Endometrial microvascular endothelial cells (primary cell): Measurements from ENCODE around the gene MOGAT1. TPM values are rescaled to one million over a fixed set of nuclear protein-coding genes. Genes with fewer than 3 reads are reported as not detected.
"Not testable (repeated sequence)": the region's sequence is repeated elsewhere in the genome, so short reads cannot be mapped to it uniquely, and the experiment has no call there.

ENCODE experiments used
- in situ Hi-C: cut with HindIII; loops from 2 replicates; pipeline ENCODE4 v1.10.0; 2017; ENCODE audit warnings: low sequenced_read_pairs, low pct_unique_long_range_greater_than_20kb; ENCODE audit errors: inconsistent ontology term
- total RNA-seq: library from RNA; depleted of rRNA; stranded (reverse); fragments of >200 nt; gene quantifications from one replicate; pipeline ENCODE4 v1.2.3, GENCODE V29; 2015; ENCODE audit errors: inconsistent ontology term

MOGAT1 gene
- total RNA-seq, 1 donor from 2014 or later: not detected

DNA sequence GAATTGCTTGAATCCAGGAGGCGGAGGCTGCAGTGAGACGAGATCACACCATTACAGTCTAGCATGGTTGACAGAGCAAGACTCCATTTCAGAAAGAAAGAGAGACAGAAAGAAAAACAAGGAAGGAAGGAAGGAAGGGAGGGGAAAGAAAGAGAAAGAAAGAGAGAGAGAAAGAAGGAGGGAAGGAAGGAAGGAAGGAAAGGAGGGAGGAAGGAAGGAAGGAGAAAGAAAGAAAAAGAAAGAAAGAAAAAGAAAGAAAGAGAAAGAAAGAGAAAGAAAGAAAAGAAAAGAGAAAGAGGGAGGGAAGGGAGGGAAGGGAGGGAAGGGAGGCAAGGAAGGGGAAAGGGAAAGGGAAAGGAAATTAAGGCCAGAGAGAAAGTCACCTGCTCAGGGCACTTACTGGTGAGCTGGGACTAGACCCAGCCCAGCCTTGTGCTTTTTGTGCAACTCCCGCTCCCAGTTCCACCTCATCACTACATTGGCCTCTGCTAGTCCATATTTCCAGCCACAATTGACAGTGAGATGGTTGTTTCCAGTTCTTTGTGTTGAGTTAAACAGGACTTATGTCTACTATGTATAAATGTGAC, 35.7 kb downstream of the MOGAT1 start:
- in situ Hi-C loops: no loop called here

DNA sequence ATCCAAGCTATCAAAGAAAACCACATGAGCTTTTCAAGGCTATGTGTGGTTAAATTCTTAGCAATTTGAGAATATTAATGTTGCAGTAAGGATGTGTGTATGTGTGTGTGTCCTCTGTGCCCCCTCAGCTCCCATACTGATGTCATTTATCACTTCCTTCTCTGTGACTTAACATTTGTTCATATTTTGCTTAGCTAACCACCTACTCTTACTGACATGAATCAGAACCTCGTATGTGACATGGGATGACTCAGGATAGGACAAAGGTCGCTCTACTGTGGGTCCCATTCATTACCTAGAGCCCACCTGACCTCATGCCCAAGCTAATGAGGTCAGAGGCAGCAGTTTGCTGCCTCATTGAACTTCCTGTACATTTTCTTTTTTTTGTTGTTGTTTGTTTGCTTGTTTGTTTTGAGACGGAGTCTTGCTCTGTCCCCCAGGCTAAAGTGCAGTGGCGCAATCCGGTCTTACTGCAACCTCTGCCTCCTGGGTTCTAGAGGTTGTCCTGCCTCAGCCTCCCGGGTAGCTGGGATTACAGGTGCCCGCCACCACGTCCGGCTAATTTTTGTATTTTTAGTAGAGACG, 36.3 kb downstream of the MOGAT1 start:
- in situ Hi-C loops: no loop called here

DNA sequence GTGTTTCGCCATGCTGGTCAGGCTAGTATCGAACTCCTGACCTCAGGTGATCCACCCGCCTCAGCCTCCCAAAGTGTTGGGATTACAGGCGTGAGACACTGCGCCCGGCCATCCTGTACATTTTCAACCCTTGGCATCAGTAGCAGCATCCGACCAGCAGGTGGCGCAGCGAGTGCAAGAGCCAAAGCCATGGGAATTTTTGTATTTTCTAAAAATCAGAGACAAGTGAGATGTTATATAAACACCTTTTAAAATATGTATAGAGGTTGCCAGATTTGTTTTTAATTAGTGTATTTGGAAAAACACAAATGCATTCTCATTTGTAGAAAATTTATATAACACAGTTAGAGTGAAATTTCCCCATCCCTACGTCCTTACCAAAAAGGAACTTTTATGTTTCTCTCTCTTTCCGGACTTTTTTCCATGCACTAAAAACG, 36.8 kb downstream of the MOGAT1 start:
- in situ Hi-C loops: no loop called here

DNA sequence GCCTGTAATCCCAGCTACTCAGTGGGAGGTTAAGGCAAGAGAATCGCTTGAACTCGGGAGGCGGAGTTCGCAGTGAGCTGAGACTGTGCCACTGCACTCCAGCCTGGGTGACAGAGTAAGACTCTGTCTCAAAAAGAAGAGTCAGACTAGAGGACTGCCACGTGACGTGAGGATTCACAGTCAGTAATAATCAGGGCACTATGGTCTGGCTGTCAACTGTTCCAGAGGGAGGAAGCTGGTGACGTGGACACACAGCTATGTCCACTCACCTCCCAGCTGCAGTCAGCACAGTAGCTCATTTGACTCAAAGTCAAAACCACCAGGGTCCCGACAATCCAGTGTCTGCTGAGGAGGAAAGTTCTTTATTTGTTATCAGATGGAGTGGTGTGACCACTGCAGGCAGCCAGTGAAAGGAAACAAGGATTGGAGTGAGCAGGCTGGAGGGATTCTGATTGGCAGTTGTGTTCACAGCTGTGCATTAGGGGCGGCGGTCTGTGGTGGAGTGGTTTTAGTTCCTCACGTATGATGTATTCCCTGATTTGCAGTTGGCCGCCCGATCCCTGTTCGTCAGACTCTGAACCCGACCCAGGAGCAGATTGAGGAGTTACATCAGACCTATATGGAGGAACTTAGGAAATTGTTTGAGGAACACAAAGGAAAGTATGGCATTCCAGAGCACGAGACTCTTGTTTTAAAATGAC, 37.9 kb downstream of the MOGAT1 start:
- in situ Hi-C loops: no loop called here

DNA sequence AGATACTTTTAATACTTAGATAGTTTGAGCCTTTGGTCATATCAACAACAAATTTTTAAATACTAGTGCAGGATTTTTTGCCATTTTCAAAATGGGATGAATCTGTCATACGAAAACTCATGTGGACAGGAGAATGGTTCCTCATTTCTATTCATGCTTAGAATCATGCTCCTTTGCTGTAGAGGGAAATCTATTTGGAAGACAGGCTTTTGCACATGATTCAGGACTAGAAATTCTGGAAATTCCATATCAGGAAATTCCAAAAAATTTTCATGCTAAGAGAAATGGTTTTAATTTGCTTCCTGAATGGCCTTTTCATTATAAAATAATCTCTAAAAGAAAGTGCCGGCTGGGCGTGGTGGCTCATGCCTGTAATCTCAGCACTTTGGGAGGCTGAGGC, 39.3 kb downstream of the MOGAT1 start:
- in situ Hi-C loops: no loop called here

DNA sequence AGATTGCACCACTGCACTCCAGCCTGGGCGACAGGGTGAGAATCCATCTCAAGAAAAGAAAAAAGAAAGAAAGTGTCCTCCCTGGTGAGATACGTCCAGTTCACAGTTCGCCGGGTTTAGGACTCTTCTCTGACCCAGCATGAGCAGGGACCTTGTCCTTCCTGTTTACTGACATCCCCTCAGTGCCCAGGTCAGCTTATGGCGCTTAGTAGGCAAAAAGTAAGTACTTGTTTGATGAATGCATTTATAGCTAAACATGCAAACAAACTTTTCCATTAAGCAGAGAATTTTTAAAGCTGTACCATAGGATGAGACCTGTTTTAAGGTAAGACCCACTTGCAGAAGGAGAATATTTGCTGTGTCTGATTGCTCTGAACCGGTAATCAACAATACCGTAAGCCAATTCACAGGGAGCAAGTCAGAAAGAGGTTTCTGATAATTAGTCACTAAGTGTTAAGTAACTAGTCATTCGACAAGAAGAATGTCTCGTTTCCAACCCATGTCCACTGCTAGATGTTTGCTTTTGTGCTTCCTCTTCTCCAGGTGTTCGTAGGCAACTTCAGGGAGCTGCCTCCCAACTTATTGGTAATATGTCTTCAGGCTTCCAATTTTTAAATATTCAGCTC, 40.0 kb downstream of the MOGAT1 start:
- in situ Hi-C loops: no loop called here

DNA sequence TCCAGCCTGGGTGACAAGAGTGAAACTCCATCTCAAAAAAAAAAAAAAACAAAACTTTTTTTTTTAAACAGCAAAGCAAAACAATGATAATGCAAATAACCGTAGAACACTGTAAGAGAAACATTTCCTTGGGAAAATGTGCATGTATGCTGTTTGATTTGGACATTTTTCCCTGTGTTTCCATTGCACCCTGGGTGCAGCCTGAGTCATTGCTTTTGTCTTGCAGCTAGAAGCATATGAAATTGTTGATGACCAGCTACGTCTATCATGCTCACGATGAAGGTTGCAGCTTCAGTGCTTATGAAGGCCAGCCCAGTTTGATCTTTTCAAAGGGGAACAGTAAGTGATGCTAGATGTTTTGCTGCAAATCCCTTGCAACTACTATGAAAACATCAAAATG, 41.5 kb downstream of the MOGAT1 start:
- in situ Hi-C loops: no loop called here

DNA sequence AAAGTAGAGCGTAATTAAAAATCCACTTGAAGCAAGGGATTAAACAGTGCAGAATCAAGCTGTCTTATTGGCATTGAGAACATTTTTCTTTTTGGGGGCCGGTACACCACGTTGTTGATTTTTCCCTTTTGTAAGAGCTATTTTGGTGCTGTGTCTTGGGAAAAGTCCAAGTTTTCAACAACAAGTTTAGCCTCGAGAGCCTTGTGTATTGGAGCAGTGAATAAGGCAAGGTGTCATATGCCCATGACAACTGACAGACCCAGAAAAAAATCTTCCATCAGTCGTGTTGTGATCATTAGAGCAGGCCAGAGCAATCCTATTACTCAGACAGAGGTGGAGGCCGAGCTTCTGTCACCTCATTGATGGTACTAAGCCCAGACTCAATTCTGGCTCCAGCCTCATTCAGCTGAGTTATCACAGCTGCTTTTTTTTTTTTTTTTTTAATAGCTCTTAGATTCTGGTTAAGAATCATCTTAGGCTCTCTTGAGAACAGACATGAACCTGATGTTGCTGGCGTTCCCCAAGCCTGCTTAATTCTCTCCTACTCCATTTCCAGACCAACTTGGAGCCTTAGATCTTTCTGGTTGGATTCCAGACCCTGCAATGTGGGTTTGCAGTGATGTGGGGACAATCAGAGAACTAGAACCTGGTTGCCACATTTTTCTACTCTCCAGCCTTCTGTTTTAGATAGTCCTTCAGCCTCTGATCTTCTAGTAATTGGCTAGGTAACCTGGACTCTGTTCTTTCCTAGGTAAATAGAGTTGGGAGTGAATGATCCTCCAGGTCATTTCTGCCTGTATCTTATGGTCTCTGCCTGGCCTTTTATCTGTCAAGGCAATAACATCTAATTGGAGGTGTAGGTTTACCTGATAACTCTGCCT, 43.1 kb downstream of the MOGAT1 start:
- in situ Hi-C loops: no loop called here

DNA sequence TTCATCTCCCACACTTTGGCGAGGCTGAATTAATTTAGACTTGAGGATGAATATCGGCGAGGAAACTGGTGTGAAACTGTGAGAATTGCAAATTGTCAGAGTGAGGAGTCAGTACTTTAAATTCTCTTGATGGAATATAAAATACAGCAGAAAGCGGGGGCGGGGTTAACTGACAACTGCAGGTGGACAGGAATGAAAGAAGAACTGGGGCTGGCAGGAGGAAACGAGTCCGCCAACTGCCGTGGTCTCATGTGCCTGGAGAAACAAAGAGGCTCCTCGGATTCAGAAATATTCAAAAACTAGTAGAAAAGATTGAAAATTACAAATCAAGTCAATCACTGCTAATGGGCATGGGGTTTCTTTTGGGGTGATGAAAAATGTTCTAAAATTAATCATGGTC, 44.3 kb downstream of the MOGAT1 start:
- in situ Hi-C loops: no loop called here

DNA sequence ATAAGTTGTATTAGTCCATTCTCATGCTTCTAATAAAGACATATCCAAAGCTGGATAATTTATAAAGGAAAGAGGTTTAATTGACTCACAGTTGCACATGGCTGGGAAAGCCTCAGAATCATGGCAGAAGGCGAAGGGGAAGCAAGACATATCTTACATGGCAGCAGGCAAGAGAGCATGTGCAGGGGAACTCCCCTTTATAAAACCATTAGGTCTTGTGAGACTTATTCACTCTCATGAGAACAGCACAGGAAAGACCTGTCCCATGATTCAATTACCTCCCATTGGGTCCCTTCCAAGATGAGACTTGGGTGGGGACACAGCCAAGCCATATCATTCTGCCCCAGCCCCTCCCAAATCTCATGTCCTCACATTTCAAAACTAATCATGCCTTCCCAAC, 48.3 kb downstream of the MOGAT1 start:
- in situ Hi-C loops: not testable (repeated sequence)

DNA sequence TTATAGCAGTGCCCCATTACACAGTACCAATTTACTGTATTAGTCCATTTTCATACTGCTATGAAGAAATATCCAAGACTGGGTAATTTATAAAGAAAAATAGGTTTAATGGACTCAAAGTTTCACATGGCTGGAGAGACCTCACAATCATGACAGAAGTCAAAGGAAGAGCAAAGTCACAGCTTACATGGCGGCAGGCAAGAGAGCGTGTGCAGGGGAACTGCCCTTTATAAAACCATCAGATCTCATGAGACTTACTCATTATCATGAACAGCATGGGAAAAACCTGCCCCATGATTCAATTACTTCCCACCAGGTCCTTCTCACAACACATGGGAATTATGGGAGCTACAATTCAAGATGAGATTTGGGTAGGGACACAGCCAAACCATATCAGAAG, 50.1 kb downstream of the MOGAT1 start:
- in situ Hi-C loops: not testable (repeated sequence)

DNA sequence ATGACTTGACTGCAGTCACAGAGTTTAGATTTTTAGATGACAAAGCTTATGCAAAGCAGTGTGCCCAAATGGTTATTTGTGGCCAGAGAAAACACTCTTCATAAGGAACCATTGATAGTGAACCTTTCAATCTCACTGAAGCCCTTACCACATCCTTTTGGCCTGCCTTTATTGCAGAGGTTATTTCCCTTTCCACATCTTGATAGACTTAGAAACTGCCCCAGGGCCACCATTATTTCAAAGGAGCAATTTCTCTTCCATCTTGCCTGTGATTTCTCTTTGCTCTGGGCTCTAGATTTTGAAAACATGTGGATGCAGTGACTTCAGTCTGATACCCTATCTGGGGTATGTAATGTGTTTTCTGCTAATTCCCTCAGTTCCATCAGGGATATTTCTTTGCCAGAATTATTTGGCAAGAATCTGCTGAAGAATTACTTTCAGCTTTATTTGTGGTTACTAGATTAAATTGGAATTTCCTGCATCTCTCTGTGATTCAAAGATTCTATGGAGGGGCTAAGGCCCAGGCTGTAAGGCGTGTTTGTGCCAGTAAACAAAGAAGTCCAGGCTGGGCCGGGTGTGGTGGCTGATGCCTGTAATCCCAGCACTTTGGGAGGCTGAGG, 51.0 kb downstream of the MOGAT1 start:
- in situ Hi-C loops: no loop called here

DNA sequence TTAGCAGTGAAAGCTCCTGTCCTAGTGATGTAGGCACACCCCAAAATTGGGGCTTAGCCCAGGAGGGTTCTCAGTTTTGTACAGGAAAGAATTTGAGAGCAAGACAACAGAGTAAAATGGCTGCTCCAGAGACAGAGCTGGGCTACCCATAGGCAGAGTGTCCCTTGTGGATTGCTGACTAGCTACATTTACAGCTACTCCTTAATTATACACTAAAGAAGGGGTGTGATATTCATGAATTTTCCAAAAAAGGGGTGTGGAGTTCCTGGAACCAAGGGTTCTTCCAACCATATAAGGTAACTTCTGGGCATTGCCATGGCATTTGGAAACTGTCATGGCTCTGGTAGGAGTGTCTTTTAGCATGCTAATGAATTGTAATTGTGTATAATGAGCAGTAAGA, 52.8 kb downstream of the MOGAT1 start:
- in situ Hi-C loops: no loop called here

DNA sequence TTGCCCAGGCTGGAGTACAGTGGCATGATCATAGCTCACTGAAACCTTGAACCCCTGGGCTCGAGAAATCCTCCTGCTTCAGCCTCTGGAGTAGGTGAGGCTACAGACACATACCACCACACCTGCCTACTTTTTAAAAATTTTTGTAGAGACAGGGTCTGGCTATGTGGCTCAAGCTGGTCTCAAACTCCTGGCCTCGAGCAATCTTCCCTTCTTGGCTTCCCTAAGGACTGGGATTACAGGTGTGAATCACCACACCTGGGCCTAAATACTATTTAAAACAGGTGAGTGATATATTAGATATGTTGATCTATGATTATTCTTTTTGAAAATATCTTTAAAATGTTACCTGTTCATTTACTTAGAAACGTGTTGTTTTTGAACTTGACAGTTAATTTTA, 57.2 kb downstream of the MOGAT1 start:
- in situ Hi-C loops: no loop called here

DNA sequence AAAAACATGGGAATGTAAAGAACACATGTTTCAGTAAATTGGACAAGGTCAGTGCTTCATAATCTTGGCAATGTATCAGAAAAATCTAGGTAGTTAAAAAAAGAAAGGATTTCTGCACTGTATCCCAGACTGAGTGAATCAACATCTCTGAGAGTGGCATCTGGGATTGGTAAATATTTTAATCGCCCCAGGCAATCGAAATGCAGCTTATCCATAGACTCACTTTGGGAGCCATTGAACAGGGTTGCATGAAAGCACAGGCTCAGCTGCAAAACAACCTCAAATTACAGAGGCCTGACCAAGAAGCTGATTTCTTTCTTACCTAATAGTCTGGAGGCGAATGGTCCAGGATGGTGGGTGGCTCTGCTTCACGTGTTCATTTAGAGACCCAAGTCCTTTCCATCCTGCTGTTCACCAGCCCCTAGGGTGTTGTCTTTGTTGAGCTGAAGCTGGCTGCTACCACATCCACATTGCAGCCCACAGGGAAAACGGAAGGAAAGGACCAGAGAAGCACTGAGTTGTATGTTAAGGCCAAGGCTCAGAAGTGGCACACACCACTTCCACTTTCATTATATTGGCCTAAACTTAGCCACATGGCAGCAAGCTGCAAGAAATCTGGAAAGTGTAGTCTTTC, 59.0 kb downstream of the MOGAT1 start:
- in situ Hi-C loops: no loop called here

DNA sequence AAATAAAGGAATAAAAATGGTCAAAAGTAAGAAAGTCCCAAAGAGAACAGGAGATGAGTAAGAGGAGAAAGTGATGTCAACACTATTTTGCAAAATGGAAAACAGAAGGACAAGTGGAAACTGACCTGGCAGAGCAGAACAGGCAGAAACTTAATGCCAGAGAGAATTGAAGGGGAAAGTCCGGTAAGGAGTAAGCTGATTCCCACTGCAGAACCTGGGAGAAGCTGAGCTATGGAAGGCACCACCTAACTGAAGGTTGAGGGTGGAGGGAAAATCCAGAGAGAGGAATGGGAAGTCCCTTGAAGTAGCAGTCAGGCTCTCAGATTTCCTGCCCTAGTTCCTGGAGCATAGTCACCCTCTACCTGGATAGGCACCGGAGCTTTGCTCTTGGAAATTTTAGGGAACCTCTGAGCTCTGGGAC, 59.8 kb downstream of the MOGAT1 start:
- in situ Hi-C loops: no loop called here

DNA sequence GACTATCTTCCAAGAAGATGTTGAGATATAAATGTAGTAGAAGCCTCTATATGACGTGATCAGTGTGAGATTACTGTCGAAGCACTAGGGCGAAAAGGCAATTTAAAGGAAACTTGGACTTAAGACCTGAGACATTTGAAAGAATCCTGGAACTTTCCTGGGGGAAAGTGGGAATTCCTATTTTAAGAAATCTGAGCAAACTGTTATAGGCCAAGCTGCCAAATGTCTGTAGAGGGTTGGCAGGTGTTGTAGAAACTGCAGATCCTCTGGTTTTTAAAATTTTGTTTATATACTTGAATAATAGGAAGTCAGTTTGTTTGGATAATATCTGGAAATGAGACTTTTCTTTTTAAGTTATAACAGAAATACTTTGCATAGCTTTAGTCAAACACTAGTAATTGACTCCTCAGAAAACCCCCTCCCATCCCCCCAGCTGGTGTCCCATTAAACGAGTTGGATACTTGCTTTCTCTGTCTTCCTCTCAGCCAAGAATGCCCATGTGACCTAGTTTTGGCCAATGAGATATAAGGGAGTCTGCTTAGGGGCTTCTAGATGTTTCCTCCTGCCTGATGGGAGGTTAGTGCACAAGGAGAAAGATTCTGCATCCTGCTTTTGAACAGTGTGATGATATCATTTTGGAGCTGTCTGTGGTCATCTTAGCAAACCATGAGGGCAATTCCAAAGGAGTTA, 61.2 kb downstream of the MOGAT1 start:
- in situ Hi-C loops: no loop called here

DNA sequence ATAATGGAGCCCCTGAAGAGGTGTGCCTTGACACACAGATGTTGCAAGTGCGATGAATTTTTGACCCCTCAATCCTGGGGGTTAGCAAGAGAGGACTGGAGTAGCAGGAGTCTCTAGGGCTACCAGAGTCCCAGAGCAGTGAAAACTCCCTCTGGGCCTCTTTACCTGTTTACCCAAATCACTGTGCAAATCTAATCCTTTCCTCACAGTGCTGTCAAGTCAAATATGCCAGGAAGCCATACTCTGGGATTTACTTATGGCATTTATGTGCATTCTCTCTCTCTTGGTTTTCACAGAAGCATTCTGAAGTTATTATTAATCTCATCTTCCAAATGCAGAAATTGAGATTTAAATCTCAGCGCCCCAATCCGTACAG, 62.0 kb downstream of the MOGAT1 start:
- in situ Hi-C loops: no loop called here
